Central memory CD4-positive, alpha-beta T cell (primary cell): Measurements from ENCODE around the gene SNED1.

ENCODE experiments used
- DNase-seq: peaks from one replicate; pipeline ENCODE4 v3.0.0; 2022

The SNED1 gene

DNA sequence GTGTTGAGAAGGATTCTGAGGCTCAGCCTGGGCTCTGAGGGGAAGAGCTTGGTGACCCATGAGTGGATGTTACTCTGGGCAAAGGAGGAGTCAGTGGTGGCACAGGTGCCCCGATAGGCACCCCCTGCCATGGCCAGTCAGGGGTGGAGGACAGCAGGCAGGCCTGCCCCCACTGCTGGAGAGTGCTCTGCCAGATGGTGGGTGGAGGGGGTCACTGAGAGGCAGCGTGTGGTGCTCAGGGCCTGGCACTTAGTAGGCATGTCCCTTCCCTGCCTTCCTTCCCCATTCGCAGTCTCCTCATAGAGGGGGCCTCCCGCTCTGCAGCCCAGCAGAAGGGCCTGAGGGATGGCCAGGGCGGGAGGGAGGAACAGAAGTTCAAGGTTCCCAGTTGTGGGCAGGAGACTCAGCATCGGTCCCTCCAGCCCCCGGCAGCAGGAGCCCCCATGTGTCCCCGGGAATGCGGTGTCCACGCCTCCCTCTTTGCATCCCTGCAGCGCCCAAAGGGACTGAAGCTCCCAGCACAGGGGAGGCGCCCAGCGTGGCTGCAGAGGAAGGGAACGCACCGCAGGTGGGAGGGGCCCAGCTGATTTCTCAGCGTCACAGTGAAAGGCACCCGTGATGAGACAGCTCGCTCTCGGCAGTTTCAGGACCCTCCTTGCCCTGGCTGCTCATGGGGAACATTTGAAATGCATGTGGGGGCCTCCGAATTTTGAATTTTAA, 5.7 kb upstream of the SNED1 start:
- DNase-seq = no peak

DNA sequence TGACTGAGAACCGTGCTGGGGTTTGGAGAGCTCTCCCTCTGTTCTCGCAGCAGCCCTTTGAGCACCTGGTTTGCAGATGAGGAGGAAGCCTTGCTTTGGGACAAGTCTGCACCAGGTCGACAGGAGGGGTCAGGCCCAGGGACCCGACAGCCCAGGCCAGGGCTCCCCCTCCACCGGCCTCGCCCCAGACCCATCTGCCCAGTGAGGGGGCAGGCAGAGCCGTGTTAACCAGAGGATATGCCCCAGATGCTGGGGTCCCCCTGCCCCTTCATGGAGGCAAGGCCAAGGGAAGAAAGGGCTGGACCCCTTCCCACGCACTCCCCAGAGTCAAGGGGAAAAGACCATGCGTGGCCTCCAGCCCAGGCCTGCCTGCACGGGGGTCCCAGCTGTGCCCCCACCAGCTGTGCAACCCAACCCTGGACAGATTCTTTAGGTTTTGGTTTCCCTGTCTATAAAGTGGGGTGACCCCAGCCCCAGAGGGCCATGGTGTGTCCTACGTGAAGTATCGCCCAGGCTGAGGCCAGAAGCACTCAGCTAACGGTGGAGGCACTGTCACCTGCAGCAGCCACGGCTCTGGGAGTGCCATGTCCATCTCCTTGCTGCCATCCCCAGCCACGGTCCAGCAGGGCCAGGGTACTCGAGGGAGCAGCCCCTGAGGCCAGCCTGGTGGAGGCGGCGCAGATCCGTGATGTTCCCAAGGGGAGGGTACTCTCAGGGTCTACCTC, 4.8 kb upstream of the SNED1 start:
- no peak for DNase-seq

DNA sequence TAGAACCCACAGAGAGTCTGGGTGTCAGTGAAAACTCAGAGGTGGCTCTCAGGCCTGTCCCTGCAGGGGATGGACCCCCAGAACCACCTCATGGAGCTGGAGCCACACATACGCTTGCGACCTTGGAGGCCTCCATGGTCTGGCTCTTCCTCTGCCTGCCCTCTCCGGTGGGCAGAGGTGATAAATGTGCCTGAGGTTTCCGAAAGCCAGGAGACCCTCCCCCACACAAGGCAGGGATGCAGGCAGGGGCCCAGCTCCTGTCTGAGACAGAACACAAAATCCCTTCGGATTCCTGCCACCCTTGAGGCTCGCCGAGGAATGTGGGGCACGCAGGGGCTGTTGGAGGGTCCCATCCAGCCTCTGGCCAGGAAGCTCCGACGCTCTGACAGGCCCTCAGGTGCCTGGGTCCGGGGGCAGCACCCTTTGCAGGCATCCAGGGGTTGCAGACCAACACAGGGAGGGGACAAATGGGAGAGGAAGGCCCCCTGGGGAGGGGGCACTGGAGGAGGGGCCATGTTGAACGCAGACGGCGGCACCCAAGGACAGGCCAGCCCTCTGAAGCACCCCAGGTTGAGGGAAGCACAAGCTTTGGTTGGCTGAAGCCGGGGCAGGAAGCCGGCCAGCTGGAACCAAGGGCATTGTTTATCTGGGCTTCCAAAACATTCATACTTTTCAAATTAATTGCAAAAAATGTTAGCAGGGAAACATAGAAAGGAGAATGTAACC, 4.1 kb upstream of the SNED1 start:
- no peak for DNase-seq

DNA sequence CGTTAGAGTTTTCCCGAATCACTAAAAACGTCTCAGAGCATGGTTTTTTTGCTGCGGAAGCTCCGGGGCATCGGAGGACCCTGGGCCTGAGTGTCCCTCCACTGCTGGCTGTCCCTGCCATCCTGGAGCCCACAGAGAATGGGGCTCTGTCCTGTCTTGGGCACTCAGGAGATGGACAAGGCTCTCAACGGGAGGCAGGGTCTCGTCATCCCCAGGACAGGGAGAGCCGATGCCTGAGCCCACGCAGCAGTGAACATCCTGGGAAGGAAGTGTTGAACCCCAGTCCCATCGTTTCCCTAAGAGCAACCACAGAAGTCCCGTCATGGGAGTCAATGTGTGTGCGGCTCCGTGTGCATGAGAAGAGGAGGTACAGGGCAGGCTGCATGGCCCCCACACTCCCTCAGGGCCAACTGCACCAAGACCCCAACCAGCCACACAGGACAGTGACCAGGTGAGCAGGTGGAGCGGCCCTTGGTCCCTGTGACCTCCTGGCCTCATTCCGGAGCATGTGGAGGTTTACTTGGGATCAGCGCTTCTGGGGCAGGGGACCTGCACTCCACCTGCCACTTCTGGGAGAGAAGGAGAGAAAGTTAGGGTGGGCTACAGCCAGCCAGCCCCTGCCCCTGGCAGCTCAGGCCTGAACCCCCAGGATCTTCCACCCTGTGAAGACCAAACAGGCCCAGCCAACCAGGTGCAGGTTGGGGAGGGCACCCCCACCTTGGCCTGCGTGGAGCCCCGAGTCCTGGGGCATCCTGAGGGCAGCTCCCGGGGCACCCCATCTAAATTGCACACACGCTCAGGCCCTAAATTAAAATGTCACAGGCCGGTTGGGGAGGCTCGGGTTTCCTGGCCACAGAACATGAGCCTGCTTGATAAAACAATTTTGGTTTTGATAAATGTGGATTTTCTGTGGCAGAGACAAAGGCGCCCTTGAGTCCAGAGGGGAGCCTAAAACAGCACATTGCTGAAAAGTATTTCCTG, 3.1 kb upstream of the SNED1 start:
- no peak for DNase-seq

DNA sequence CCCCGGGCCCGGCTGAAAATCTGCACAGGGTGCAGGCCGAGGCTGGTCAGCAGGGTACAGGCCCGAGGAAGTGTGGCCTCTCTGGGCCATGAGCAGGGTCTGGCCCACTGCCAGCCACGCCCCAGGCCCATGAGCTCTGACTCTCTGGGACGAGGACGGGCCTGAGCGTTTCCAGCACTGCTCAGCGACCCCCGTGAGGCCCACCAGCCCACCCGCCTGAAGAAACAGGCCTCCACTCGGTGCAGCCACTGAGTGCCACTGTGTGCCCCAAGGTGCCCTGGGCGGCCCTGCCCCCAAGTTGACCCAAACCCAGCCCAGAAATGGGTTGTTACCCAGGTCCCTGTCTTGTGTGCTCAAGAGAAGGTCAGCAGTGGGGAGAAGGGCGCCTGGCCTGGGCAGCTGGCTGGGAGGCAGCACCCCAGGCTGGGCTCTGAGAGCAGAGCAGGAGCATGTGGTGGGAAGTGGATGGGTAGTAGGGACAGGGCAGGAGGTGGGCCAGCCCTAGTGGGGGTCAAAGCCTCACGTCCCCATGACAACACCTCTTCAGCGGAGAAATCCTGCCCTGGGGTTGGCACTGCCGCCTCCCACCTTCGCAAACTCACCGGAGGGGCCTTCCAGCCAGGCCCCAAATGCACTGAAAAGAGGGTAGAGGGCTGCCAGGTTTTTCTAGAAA, 2.1 kb upstream of the SNED1 start:
- DNase-seq = no peak

DNA sequence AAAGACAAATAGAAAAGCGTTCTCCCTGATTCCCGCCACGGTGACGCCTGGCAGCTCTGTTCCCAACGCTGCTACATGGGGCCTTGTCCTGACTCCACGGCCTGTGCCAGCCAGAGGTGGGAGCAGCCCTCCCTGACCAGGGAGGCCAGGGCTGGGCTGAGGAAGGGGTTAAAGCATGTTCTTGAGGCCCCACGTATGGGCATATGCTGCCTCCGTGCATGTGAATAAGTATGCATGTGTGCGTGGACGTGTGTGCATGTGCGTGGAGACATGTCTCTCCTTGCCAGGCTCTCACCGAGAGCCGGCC, 1.6 kb upstream of the SNED1 start:
- no peak for DNase-seq

DNA sequence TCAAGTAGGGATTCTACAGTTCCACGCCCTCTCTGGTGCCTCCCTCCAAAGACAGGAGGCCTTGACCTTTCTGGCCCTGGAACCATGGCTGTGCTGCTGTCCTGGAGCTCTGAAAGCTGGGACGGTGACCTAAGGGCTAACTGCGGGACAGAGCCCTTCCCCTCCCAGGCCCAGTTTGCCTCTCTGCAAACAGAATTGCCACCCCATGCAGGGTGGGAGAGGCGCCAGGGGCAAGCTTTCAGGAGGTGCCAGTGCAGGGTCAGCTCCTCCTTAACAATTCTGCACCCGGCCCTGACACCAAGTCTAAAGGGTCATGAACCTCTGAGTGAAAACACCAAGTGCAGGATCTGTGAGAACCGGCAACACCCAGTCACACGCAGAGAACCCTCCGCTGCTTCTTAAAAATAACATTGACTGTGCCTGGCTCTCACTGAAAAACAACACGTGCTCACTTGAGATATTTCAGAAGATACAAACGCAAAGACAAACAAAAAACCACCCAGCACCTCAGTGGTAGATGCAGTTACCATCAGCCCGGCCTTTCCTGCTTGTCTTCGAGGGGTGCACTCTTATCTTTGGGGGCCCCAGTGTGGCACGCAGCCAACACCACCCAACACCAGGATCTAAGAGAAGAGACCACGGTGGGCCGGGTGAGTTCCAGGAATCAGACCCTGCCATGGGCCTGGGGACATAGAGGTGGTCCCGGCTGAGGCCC, 1.1 kb upstream of the SNED1 start:
- DNase-seq = no peak

DNA sequence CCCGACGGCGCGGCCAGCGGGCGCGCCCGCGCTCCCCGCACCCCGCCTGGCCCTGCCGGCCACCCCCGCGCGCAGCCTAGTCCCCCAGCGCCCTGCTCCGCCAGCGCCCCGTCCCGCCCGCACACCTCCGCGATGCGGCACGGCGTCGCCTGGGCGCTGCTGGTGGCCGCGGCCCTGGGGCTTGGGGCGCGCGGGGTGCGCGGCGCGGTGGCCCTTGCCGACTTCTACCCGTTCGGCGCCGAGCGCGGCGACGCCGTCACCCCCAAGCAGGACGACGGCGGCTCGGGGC, 232 bp downstream of the SNED1 start:
- no peak for DNase-seq

DNA sequence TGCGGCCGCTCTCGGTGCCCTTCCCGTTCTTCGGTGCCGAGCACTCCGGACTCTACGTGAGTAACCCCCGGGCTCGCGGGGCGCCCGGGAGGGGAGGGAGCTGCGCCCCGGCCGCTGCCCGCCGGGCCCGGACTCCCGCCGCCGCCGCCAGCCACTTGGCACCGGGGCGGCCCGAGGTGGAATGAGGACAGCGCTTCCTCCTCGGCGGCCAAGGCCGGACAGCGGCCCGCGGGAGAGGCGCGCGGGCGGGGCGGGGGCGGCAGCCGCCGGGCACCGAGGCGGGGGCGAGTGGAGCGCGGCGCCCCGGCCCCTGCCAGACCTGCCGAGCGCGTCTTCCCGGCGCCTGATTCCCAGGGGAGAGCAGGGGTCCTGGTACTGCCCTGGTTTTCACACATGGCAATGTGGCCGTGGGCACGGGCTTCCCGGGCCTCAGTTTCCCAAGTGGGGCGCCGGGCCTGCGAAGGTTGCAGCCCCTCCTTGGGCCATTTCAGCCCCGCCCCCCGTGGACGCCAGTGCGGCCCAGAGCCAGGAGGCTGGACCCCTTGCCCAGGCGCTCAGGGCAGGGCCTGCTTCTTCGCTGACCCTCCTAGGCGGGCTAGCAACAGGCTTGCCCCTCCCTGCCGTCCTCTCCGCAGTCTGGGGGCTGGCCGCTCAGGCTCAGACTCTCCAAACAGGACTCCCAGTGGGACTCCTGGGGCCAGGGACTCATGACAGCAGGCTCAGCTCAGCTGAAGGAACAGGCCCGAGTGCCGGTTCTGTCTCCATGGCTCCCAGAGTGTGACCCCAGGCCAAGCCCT, 775 bp downstream of the SNED1 start:
- no peak for DNase-seq

DNA sequence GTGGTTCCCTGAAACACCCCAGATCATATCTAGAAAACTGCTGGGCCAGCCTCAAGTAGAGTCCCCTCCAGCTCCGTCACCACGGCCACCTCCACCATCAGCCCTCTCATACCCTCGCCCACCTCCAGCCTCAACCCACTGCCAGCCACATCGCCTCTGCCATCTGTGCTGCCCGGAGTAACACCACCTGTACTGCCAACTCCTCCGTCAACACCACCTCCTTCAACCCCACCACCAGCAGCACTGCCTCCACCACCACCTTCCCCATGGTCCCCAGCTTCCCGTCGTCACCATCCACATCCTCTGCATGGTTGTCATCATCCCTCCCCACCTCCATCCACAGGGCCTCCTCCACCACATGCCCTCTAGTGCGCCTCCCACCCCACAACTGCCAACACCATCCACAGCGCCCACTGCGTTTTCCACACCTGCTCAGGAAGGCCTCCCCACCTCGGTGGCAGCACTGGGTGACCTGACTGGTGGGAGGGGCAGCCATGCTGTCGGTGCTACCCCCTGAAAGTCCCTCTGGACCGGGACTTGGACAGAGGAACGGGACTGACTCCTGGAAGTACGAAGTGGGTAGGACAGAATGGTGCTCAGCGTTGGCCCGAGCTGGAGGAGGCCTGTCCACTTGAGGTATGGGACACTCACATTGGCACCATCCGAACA, 1.6 kb downstream of the SNED1 start:
- no peak for DNase-seq

DNA sequence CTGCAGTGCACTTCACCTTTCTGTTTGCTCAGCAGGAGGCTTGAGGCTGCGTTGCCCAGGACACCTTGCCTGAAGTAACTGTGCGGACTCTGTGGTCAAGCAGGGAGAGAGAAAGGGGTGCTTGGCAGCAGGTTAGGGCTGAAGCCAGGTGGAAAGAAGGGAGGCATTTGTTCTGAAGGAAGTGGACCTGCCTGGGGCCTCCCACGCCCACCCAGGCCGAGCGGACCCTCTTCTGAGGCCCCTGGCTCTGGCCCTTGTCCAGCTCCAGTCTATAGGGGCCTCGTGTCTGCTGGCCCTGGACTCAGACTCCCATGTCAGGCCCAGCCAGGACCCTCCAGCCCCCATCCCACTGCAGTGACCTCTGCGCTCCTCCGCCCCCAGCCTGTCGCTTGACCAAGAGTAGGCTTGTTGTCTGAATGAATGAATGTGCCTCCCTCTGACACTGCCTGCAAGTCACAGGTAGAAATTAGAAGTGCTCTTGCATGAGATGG, 2.5 kb downstream of the SNED1 start:
- no peak for DNase-seq

DNA sequence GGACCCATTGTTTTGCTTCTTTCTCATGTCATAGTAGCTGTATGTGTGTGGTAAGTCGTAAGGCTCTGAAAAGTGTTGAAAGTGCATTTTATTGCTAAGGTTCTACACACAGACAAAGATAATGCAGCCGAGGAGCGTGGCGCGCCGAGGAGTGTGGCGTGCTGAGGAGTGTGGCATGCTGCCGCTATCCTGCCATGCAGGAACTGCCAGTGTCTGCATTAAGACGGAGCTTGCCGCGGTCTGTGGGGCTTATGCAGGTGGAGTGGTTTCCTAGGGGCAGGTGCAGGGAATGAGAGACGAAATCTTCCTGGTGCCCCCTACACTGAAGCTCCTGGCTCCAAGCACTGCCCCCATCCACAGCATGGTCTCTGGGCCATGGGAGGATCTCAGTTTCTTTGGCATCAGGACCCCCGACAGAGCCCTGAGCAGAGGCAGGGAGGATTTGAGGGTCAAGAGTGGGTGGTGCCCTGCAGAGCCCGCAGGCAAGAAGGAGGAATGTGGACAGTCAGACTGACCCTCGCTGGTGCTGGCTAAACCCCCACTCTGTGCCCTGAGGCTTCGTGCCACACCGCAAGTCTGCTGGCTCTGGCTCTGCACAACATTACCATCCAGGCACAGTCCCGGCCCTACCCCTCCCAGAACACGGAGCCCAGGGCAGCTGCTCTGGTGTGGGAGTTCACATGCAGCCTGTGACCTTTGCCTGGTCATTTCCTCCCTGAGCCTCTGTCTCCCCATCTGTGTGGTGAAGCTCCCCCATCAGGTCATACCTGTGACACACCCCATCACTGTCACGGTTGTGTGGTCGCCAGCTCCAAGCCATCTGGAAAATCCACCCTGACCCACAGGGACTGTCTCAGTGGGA, 3.2 kb downstream of the SNED1 start:
- no peak for DNase-seq

DNA sequence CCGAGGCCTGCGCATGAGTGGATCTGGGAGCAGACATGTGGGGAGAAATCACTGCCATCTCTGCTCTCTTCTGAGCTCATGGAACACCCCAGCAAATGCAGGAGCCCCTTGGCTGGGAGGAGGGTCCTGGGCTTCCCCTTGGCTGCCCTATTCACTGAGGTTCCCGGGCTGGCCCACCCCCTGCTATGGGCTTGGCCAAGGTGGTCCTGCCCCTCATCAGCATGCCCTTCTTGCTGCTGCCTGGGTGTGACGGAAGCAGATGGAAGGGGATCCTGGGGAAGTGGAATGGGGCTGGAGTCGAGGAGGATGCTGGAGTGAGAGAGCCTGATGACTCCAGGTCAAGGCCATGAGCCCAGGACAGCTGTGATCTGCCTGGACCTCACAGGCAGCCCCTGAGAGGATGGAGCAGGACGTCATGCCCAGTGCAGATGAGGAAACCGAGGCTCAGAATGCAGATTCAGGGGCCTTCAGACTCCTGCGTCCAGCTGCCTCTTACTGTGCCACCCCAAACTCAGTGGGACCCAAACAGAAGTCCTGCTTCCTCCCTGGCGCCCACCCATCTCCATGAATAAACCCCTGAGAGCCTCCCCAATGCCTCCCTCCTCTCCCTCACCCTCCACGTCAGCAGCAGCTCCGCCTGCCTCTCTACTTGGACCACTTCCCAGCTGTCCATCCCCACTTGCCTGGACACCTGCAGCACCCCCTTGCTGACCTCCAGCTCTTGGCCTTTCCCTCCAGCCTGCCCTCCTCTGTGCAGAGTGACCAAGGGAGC, 4.0 kb downstream of the SNED1 start:
- no peak for DNase-seq

DNA sequence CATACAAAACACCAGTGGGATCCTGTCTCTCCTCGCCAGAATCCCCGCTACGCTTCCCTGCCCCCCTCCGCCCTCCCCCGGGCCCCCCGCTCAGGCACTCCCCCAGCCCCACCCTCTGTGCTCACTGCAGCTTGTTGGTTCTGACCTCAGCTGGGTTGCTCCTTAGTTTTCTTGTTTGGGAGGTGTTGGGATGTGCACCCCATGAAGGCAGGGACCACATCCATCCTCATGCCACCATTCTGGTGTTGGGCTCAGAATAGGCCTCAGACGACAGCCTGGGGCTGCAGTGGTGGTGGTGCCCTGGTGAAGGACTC, 4.6 kb downstream of the SNED1 start:
- DNase-seq = no peak

DNA sequence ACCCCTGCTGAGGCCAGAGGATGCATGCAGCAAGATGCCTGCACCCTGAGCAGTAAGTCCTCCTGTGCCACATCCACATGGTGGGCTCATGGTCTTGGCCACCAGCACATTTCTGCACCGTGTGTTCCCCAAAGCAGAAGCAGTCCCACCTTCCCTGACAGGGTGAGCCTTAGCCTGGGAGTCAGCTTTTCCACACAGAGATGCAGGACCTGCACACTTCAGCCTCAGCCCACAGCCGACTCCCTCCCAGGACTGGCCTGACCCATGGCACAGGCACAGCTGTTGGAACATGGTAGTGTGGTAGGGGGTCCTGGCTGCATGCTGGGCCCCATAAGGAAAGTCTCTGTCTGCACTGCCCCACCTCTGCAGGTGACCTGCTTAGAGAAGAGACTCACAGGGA, 5.0 kb downstream of the SNED1 start:
- DNase-seq = no peak

DNA sequence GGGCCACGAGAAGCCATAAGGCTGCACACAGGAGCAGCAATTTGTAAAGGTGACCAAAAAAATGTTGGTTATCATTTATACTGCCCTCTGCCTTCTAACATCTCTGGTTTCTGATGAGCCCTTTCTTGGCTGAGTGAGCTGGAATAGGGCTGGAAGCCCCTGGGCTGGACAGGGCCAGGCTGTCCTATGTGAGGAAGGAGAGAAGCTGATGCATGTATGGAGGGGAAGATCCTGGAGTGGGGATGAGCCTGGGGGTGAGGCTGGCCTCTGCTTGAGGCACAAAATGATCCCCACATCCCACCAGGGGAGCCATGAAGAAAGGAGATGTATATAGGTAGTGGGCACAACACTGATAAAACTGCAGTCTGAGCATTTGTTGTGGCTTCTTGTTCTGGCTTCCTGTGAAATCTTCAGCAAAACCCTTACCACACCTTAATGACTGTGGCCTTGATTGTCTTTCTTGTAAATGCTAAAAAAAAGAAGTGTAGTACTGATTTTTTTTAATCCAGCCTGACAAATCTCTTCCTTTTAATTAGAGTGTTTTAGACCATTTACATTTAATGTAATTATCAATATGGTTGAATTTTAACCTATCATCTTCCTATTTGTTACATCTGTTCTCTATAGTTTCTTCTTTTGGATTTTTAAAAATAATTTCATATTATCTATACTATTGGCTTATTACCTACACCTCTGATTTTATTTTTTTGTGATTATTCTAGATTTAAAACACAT, 5.6 kb downstream of the SNED1 start:
- DNase-seq = no peak

DNA sequence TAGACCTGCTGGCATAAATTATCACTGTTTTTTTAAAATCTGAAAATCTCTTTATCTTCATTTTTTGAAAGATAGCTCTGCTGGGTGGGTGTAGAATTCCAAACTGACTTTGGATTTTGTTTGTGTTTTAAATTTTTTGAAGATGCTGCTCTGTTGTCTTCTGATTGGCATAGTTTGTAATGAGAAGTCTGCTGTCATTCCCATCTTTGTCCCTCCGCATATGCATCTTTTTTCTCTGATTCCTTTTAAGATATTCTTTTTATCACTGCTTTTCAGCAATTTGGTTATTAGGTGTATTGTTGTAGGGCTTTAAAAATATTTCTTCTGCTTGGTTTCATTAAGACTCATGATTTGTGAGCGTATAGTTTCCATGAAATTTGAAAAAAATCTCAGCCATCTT, 7.2 kb downstream of the SNED1 start:
- no peak for DNase-seq

DNA sequence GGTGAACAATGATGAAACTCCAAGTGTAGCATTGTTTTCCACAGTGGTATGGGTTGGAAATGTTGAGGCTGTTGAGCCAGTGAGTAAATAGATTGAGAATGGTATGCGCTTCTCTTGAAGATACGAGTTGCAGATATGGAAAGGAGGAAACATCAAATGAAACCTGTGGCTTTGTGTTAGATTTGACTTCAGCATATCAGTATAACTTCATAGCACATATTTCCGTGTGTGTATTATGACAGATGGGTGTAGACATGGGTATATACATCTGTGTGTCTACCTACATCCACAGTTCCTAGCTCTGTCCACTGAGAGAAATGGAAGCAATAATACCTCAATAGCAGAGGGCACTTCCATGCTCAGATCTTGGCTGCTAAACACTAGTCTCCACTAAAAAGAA, 8.0 kb downstream of the SNED1 start:
- DNase-seq = no peak
